GM13977 (cell line): ENCODE data around the gene PDSS2.

Experiments used
- DNase-seq: peaks from one replicate; pipeline ENCODE4 v3.0.0; 2012; ENCODE audit warnings: low spot score
- in situ Hi-C: fragments of 300-500 bp; cut with MboI; formaldehyde crosslinking; loops from one replicate; pipeline ENCODE4 v1.12.0; 2022; ENCODE audit warnings: low sequenced_read_pairs, low pct_unique_long_range_greater_than_20kb, mixed read lengths, inconsistent platforms; ENCODE audit not compliant: unreplicated experiment
- TF ChIP-seq, protein P1 (sequence below): IDR thresholded peaks from 2 replicates; pipeline ENCODE4 v1.5.1; 2012; ENCODE audit warnings: mild to moderate bottlenecking, control low read depth; ENCODE audit not compliant: insufficient read depth; ENCODE audit errors: extremely low read depth, missing control alignments

The PDSS2 gene

DNA sequence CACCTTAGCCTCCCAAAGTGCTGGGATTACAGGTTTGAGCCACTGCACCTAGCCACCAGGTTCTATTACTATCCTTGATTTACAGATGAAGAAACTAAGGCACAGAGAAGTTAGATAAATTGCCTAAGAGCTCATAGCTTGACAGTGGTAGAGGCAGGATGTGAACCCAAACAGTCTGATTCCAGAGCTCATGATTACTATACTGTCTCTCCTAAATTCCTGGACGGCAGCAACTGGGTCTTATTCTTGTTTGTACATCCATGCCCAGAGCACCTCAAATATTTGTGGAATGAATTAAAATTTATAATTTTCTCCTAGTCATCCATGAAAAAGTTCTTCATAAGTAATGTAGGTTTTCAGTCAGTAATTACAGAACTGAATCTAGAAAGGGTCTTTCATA, 15.1 kb downstream of the PDSS2 start:
- no peak for DNase-seq
- in situ Hi-C loops = no loop called here
- TF ChIP-seq, protein P1, sequence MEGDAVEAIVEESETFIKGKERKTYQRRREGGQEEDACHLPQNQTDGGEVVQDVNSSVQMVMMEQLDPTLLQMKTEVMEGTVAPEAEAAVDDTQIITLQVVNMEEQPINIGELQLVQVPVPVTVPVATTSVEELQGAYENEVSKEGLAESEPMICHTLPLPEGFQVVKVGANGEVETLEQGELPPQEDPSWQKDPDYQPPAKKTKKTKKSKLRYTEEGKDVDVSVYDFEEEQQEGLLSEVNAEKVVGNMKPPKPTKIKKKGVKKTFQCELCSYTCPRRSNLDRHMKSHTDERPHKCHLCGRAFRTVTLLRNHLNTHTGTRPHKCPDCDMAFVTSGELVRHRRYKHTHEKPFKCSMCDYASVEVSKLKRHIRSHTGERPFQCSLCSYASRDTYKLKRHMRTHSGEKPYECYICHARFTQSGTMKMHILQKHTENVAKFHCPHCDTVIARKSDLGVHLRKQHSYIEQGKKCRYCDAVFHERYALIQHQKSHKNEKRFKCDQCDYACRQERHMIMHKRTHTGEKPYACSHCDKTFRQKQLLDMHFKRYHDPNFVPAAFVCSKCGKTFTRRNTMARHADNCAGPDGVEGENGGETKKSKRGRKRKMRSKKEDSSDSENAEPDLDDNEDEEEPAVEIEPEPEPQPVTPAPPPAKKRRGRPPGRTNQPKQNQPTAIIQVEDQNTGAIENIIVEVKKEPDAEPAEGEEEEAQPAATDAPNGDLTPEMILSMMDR = no peak

DNA sequence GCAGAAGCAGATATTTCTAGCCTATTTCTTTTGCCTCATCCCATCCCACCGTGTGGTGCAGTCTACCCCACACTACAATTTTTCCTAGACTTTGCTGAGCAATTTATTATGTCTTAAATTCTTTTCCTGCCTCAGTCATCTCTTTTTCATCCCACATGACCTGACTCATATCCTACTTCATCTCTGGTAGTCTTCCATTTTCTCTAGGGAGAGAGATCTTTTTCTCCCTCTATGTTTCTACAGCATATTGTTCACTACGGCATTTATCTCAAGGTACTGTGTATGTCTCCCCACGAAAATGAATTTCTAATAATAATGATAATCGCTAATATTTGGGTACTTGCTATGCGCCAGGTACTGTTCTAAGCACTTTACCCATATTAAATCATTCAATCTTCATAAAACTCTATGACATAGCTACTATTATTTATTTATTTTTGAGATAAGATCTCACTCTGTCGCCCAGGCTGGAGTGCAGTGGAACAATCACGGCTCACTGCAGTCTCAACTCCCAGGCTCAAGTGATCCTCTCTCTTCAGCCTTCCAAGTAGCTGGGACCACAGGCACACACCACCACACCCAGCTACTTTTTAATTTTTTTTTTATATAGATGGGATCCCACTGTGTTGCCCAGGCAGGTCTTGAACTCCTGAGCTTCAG, 15.6 kb downstream of the PDSS2 start:
- in situ Hi-C loops = no loop called here
- TF ChIP-seq, protein P1 = no peak
- DNase-seq = no peak

GRCh38 chr6:107442938-107443607, 16.3 kb downstream of the PDSS2 start:
- no peak for DNase-seq
- TF ChIP-seq, protein P1 = no peak
- in situ Hi-C loops = no loop called here

GRCh38 chr6:107441682-107442081, 17.7 kb downstream of the PDSS2 start:
- TF ChIP-seq, protein P1 = no peak
- in situ Hi-C loops = no loop called here
- no peak for DNase-seq

GRCh38 chr6:107440936-107441335, 18.4 kb downstream of the PDSS2 start:
- in situ Hi-C loops = no loop called here
- DNase-seq = no peak
- TF ChIP-seq, protein P1 = no peak

DNA sequence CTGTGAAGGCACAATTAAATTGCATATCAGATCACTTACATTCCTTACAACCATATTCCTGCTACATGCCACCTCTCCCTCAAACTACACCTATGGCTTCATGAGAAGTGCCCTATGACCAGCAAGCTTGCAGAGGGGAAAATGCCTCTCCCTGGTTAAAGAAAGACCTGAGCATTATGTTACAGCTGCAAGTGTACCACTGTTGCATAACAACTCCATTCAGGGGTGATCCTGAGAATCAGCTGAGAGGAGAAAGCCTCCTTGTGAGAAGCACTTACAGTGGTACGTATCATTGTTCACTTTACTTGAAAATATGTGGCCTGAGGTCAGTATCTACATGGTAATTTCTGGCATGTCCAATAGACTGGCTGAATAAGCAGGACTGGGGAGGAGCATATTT, 20.0 kb downstream of the PDSS2 start:
- in situ Hi-C loops = no loop called here
- TF ChIP-seq, protein P1 = no peak
- no peak for DNase-seq
